ENCODE results near the gene ADAMTS6.
"Not testable (repeated sequence)": the region's sequence is repeated elsewhere in the genome, so short reads cannot be mapped to it uniquely, and the experiment has no call there.

ADAMTS6 gene

DNA sequence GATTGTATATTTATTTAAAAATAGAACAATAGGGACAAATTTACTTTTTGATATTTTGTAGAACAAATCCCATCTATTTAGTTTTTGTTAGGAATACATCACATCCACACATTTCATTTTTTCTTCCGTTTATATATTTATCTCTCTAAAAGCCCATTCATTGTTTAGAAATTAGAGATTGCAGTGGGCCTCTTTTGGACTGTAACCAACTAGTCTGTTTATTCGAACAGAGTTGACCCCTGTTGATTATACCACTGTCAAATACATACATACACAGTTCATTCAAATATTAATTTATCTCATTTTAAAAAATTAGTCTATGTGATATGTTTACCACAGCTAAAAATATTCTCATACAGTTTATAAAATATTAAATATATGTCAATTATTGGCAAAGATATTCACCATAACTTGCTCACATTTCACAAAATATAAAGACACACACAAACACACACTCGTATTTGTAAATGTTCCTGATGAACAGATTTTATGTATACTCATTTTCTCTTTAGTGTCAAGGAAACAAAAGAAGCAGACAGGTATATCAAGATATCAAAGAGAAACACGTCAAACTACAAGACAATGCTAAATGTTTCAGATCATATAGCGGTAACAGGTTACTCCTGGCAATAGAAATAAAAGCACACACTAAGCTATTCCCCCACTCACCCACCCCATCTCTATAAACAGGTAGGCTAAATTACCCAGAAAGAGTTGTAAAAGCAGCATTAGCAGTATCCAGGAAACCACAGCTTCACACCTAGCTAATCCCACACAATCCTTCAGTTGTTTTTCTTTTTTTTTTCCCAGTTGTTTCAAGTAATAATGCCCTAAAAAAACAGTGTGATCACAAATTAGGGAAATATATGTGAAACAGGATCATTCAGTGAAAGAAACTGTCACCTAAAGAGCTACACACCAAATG is 283.9 kb downstream of the ADAMTS6 start:
- no peak for DNase-seq (ENCODE audit: low spot score)

DNA sequence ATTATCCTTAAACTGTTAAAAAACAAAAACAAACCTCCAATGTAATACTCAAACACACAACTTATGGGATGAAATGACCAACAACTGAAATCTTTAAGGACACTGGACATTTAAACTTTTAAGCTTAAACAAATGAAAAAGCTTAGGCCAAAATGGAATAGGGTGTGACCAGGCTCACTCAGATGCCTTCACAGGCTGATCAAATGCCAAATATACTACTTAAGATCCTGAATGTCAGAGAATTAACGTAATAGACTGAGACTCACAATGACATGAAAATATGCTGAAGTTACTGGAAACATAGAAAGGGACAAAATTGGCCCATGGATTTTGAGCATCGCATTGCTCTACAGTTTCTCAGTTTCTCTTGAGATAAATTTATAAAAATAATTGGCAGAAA is 286.8 kb downstream of the ADAMTS6 start:
- no peak for DNase-seq (ENCODE audit: low spot score)

DNA sequence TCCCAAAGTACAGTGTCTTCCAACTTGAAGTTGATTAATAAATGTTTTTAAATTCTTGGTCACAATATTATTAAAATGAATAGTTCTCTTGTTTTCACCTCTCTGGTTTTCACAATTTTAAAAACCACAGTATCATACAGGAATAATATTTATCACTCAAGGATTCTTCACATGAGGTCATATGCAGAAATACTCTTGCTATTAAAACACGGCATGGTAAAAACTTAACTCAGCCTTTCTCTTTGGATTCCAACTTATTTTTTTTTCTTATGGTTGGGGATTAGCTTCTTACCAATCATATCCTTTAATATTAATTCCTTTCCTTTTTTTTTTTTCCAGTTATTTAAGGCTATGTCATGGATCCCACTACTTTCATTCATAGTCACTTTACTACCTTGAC is 289.4 kb downstream of the ADAMTS6 start:
- DNase-seq (ENCODE audit: low spot score) = no peak

DNA sequence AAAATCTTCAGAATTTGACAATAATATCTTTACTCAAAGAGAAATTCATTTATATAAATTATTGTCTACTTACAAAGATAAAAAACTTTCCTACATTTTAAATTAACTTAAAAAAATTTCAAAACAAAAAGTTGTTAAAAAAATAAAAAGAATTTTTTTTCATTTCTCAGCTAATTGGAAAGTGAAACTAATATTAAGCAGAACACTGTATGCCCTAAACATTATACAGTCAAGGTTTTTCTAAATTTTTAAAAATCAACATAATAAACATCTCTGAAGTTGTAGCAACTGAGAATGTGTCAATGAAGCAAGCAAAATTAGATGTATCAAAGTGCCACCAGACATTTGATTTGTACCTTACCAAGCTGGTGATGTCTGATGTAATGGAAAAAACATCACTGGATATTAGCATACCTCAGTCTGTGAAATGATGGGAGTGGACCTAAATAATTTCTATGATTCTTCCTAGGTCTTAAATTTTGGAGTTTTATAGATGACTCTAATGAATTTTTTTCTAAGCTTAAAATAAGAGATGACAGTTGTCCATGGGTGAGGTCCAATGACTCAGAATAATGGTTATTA is 290.1 kb downstream of the ADAMTS6 start:
- no peak for DNase-seq (ENCODE audit: low spot score)

DNA sequence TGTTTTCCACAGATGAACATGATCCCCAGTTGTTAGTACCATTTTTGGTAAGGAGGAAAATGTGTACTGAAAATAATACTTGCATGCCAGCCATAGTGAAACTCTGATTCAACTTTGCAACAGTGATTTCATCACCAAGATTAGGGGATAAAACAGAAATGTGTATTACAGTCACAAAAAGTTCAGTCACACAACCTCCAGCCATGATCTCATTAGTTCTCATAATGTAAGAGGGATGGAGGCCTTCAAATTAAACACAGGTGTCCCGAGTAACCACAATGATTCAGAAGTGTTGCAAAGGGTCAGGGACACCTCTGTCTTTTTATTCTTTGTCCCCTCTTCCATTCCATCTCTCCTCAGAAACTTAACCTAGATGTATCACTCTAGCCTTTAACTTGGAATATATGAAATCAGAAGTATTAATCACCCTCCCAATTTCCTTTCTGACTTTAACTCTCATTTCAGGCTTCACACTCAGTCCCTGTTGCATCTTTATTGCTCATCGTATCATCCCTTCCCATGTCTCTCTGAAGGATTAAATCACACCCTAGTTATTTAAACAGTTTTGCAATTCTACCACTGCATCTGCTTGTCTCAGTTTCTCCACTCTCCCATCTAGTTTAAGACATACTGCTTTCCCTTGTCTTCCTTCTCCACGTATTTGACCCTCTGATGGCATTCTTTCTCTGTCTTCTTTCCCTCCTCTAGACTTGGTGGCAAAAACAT is 291.2 kb downstream of the ADAMTS6 start:
- peak; percentile 87 for DNase-seq (ENCODE audit: low spot score)

DNA sequence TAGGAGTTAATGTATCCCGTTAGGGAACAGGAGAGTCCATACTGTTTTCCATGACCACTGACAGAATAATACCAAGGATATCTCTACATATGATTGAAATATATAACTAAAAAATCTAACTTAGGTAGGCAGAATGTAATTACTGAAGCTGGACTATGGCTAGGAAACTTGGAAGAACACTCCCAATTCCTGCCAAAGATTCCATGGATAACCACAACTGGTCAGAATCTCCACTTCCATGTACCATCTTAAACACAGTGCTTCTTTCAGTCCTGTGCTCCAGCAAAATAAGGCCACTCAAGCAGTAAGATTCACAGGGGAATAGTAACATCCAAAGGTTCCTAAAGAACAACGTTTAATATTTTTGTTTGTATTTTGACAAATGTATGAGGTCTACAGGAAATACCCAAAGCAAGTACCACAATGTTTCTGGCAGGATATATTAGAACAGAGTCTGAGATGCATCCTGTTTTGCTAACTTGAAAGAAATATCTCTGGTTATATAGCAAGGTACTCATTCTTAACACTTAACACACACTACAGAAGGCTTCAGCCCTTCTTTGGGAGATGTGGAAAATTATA is 295.0 kb downstream of the ADAMTS6 start:
- DNase-seq (ENCODE audit: low spot score) = no peak

DNA sequence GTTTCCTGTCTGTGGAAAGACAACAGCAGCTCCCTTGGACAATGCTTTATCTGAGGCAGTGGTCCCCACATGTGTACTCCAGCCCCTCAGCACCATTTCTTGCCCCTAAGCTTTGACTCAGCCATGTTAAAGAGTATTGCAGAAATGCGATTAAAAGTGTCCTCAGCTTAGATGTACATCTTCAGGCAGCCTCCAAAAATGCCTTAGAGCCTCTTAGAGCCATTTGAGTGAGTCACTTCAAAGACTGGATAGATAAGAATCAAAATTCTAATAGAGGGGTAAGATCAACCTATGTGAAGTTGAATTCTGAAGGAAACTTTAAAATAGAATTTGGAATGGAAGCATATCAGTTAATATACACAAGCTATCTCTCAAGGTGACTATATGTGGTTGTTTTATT is 296.3 kb downstream of the ADAMTS6 start:
- no peak for DNase-seq (ENCODE audit: low spot score)

DNA sequence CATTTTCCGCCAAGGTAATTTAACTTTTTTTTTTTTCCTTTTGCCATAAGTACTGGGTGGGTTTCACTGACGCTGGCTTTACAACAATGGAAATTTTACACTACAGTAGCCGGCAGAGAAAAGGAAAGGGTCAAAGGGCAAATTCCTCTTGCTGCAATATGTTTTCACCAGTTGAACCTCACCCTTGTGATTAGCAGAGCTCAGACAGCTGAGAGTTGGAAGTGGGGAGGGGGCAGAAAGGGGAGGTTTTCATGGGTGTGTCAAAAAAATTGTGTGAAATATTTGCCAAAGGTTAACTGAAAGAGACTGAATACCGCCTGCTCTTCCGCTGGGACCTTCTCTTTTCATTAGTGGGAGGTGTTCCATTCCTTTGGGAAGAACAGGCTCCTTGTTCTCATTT is 296.9 kb downstream of the ADAMTS6 start:
- DNase-seq (ENCODE audit: low spot score) = no peak

DNA sequence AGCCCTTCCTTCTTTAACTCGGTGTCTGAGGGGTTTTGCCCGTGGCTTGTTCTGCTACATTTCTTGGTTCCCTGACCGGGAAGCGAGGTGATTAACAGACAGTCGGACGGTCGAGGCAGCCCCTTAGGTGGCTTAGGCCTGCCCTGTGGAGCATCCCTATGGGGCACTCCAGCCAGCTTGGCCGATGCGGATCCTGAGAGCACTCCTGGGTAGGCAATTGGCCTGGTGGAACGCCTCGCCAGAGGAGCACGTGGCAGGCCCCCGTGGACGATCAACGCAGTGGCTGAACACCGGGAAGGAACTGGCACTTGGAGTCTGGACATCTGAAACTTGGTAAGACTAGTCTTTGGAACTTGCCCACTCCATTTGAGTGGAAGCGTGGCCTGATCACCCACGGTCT is 307.5 kb downstream of the ADAMTS6 start:
- not testable (repeated sequence) for DNase-seq (ENCODE audit: low spot score)

DNA sequence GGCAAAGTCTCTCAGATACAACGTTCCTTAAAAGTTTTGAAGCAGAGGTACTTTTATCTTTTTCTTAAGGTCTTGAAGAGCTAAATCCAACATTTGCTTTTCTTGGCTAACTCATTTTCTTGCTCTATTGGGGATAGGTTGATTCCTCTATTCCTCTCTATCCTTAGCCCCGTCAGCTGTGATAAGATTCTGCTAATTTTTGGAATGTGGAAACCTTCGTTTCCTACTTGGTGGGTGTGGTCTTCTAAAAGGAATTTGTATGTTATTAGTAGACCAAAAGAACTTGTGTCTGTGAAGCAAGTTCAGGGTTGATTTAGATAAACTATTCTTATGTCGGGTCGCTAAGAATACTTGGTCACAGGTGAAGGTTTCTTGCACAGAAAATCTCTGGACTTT is 308.6 kb downstream of the ADAMTS6 start:
- DNase-seq (ENCODE audit: low spot score) = no peak

DNA sequence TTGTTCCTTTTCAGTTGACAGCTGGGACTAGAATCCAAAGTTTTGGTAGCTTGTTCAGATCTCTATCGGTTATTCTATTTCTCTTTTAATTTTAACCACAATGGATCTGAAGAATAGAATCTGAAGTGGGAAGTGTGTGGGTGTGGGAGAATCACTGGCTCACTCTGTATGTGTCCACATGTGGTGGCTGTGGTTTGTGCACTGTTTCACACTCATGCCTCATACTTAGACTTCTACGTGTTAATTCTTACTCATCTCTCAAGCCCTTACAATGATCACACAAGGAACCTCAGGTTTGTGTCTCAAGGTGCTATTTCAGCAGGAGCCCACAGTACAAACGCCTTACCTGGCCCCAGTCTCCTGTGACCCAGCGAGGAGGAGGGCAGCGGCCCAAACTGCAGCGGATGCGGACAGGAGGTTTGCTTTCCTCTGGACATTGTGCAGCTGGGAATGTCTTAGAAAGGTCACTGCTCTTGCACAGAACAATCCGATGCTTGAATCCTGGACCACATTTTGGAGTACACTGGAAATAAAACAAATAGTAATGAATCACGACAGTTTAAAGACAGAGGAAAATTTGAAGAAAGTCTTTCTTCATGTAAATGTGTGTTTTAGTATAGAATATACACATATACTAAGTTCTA is 309.1 kb downstream of the ADAMTS6 start:
- DNase-seq (ENCODE audit: low spot score) = peak; percentile 55

DNA sequence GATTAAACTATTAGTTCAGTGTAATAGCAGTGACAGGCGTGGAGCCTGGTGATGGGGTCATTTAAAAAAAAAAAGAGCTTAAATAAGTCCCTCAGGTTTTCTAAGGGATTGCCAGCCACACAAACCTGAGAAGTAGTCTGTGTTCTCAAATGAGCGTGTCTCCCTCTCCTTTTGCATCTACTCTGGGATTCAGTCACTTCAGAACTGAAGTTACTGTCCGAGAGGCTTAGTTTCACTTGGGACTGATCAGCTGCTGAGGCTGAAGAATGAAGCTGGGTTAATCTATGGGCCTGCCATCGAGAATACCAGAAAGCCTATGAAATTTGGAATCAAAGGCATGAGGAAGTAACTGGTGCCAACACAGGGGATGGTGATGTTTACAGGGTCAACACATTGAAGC is 310.1 kb downstream of the ADAMTS6 start:
- no peak for DNase-seq (ENCODE audit: low spot score)

DNA sequence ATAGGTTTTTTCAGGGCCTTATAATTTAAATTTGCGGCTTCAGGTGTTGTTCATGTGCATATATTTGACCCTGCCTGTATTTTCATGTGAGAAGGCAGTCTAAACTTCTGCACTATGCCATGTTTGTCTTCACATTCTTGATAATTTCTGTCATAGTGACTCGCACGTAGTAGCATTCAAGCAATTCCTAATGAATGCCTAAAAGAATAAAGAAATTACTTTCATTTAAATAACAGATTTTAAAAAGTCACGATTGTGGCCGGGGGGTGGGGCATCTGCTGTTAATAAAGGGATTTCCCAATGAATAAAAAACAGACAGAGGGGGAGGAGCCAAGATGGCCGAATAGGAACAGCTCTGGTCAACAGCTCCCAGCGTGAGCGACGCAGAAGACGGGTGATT is 318.0 kb downstream of the ADAMTS6 start:
- peak; percentile 53 for DNase-seq (ENCODE audit: low spot score)

DNA sequence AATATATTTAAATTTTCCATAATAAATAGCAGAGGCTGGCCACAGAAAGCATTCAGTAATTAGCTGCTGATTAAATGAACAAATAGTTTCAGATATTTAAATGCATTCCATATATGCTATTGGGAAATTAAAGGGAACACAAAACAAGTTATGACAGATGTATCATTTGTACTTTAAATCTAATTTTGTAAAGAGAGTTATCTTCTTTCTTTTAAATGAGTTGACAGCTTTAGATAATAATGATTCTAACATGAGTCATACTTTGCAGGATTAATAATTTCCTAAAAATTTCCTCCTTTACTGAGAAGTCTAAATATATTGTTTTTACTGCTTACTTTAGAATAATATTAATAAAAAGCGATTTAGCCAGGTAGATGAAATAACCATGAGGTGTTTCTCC is 320.1 kb downstream of the ADAMTS6 start:
- DNase-seq (ENCODE audit: low spot score) = no peak

DNA sequence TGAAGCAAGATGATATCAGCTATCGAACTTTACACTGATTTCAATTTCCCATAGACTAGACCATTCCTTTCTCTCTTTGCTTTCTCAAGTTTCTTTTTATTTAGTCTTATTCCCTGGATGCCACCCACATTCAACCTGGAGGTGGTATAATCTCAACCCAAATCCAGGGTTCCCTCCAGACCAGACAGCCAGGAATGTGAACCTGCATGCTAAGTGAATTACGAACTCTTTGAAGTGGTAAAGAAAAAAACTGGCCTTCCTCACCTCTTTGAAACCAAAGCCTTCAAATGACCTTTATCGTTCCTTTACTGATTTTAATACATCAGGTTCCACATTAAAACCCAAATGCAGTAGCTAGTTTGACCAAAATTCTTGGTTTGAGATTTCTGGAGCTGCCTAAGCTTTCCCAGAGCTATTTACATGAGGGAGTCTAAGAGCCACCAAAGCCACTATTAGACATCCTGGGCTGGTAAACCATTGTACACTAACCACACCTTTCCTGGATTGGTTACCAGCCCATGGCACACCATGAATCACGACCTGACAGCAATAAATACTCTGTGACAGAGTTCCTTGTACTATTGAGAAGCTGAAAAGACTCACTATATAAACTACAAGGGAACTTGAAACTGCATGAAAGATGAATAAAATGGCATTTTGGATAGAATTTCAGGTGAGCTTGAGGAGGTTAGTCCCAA is 323.7 kb downstream of the ADAMTS6 start:
- no peak for DNase-seq (ENCODE audit: low spot score)

DNA sequence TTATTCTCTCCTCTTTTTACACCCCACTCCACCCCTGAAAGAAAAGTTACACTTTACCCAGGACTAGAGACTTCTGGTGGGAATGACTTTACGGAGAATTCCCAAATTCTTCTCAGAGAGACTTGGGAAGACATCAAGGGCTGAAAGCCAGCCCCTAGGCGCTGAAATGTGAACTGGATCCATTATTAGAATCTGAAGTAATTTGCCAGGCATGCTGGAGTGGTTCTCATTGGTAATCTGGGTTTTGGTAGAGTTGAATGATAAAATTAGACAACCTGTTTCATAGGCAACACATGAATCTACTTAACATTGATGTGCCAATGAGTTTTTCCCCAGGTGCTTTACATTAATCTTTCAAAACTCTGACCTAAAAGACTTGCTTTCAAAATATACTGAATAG is 324.8 kb downstream of the ADAMTS6 start:
- no peak for DNase-seq (ENCODE audit: low spot score)

DNA sequence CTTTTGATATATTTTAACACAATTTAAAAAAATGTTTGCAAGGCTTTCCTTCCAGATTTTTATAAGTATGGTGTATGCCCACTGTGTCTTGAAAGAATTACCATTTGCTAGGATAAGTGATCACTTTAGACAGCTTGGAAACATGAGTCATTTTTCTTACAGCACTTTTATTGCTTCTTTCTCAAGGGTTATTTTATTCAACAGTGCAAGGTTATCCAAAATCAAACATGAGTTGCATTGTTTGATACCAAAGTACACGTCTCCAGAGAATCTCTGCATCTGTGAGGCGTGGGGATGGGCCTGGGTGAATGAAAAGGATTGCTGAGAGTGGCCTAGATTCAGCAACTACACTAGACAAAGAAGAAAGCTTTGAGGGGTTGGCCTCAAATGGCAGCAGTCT is 329.6 kb downstream of the ADAMTS6 start:
- peak; percentile 51 for DNase-seq (ENCODE audit: low spot score)

DNA sequence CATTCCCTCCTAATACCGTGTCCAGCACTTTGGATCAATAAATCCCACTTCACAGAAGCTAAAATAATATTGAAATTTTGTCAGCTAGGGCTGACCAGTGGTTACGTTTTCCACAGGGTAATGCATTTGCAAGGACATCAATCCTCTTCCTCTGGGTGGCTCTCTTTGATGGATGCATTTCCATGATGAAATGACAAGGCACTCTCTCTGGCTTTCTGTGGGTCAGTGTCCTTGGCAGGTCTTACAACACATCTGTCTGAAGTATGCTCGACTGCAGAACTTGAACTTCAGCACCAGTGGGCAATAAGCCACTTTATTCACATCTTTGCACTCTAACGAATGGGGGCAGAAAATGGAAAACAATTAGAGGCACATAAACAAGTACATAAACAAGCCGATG is 330.1 kb downstream of the ADAMTS6 start:
- peak; percentile 67 for DNase-seq (ENCODE audit: low spot score)

DNA sequence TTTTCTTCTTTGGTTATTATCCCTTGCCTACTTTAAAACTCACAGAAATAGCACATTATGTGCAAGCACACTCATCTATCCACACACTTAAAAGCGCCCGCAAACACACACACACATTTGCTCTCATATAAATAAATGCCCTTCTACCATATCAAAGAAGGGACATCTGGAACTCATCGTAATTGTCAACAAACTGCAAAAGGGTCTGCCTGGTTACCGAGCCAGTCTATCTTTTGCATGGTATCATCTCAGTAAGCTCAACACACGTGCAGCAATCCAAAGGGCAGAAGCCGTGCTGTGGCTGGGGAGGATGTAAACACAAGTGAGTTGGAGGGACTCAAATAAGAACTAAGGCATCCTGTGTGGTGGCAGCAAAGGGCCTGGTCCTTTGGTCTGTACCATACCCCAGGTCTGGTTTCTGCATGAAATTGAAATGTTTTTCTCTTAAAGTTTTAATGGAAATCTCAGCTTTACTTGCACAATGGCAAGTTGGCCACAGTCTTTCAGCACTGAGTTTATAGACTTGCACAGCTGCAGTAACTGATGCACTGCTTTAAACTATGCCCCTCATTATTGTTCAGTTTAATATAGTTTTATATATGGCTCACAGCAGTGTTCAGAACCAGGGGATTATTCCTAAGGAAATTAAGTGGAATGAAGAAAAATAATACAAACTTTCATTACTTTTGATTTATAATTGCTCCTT is 331.0 kb downstream of the ADAMTS6 start:
- no peak for DNase-seq (ENCODE audit: low spot score)

DNA sequence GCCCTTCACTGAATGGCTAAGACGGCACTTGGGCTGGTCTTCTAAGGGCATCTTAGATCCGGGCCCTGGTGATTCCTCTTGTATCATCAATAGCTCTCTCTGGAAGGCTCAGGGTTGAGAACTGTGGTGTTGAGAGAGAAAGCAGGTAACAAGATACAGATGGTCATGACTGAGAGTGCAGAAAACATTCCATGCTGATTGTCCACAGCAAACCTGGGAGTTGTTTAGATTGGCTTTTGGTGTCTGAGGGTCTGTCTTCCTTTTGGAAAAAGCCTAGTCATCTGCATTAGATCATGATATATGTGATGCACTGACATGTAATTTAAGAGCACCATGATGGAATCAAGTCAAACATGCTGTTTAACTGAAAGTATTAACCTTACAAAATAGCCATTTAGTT is 331.9 kb downstream of the ADAMTS6 start:
- no peak for DNase-seq (ENCODE audit: low spot score)
